ENCODE data around the gene NAP1L1.
A peak's percentile ranks its signal among the peaks of the same experiment; 100 is the strongest.

NAP1L1 gene

DNA sequence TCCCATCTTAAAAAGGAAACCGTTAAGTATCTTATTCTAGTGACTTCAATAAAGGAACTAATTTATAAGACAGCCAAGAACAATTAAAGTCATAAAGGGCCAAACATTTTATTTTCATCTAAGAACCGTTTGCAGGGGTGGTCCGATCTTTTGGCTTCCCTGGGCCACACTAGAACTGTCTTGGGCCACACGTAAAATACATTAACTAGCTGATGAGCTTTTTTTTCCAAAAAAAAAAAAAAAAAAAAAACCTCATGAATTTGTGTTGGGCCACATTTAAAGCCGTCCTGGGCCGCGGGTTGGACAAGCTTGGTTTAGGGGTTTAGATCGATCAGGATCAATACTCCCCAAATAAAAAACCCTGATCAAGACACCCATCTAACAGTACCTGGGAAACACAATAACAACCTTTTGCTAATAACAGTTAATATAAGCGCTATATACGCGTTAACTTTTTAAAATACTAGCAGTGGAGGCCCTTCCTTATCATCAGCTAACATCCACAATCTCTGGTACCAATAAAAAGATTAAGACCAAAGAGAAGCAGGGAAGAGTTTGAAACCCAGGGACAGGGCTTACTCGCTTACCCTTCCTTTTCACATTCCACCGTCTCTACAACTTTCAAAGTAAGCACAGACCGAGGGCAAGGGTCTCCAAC, 1.1 kb downstream of the NAP1L1 start:
- DNase-seq: peak in 1 of 2 experiments; percentile 47

GRCh38 chr12:76081909-76082308, 2.6 kb downstream of the NAP1L1 start:
- DNase-seq: no peak

DNA sequence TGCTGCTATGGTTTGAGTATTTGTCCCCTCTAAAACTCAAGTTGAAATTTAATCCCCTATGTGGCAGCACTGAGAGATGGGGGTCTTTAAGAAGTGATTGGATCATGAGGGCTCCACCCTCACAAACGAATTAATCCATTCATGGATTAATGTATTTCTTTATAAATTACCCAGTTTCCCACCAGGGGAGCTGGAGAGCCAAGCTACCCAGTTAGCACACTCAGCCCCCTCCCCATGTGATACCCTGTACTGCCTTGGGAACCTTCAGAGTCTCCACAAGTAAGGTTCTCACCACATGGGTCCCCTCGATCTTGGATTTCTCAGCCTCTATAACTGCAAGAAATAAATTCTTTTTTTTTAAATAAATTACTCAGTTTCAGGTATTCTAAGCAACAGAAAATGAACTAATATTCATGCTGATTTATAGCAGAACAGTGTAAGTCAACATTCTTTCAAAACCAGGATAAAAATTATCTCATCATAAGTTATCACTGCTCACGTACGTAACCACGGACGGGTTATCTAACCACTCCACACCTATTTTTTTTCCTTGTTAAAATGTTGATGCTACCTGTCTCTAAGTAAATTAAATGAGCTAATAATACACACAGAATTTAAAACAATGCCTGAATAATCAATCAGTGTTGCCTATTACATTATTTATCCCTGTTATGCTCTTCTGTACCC, 3.6 kb downstream of the NAP1L1 start:
- no peak for DNase-seq

GRCh38 chr12:76080017-76080728, 4.3 kb downstream of the NAP1L1 start:
- DNase-seq: no peak

- DNase-seq: no peak
Observed at GRCh38 chr12:76078748-76079147, 5.7 kb downstream of the NAP1L1 start.

GRCh38 chr12:76075448-76075847, 9.0 kb downstream of the NAP1L1 start:
- DNase-seq: no peak

DNA sequence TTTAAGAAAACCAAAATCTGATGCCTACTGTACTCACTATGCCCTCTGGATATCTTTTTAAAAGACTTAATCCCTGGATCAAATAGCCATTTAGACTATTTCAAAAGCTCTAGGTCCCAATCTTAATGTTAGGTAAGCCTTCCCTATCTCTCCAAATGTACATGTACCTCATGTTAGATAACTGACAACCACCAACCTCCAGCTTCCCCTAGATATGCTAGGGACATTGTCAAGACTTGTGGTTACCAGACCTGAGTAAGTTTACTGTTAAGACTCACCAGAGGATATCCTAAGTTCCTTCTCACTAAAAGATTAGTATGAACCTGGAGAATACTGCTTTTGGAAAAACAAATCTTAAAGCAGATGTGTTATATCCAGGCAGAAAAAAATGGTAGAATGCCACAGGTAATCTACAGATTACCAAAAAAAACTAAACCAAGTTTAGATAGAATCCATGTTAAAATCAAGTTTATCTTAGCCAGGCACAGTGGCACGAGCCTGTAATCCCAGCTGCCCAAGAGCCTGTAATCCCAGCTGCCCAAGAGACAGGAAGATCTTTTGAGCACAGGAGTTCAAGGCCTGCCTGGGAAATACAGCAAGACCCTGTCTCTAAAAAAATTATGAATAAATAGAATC, 9.7 kb downstream of the NAP1L1 start:
- no peak for DNase-seq

GRCh38 chr12:76073561-76073960, 10.9 kb downstream of the NAP1L1 start:
- no peak for DNase-seq

DNA sequence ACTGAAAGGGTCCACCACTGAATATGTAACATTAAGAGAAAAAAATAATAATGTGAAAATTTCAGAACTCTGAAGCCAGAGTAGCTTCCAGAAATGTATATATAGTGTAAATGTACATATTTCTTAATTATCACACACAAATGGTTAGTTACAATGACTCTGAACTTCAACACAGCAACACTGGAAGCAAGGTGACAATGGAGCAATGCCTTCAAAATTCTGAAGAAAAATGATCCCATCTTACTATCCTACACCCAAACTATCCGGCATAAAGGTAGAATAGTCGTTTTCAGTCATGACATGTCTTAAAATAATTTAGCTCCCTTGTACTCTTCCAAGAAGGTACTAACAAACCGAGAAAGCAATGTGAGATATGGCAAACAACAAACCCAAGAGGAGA, 11.9 kb downstream of the NAP1L1 start:
- DNase-seq: no peak

- no peak for DNase-seq
Observed at GRCh38 chr12:76069339-76069738, 15.1 kb downstream of the NAP1L1 start.

- no peak for DNase-seq
Observed at GRCh38 chr12:76065917-76066316, 18.6 kb downstream of the NAP1L1 start.

DNA sequence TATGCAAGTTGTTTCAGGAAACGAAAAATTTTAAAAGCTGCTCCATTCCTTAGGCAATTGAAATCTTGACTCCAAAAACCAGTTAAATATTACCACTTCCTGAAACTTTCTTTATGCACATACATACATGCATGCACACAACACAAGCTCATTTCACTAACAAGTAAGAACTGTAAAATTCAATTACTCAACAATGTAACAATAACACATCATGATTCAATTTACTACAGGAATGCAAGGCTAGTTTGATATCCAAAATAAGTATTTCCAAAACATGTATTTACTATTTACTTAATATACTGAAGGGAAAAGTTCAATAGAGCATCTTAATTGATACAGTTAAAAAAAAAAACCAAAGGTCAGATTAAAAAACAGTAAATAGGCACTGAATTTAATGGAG, 19.6 kb downstream of the NAP1L1 start:
- DNase-seq: no peak

DNA sequence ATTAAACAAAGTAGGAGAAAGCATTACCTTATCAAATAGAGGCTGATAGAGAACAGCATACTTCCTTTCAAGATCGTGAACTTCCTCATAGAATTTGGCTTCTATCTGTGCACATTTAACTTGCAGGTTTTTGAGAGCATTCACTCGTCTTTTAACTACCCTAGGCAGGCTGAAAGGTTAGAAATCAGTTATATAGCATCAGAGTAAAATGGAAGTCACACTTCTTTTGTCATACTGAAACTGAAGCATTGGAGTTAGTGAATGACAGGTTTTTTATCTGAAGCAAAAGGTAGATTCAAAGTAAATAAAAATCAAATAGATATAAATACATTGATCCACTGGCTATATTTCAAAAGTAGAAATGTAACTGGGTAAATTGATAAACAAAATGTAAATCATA, 24.4 kb downstream of the NAP1L1 start:
- no peak for DNase-seq

GRCh38 chr12:76057326-76057725, 27.2 kb downstream of the NAP1L1 start:
- no peak for DNase-seq

GRCh38 chr12:76055393-76055792, 29.1 kb downstream of the NAP1L1 start:
- DNase-seq: no peak

GRCh38 chr12:76049575-76050251, 34.8 kb downstream of the NAP1L1 start:
- no peak for DNase-seq

DNA sequence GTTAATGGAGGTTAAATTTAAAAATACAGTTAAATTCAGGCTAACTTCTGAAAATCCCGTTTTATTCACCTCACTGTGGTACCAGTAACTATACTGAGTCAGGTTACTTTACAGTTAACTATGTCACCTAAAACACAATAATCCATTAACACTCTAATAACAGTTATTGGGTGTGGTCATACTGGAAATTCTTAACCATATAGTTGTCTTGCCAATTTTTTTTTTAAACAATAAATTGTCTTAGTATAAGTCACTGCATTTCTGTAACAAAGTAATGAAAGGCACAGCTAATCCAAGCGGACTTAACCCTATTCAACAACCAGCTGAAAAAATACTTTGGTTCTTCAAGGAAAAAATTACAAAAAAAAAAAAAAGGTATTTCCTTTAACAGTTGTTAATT, 36.7 kb downstream of the NAP1L1 start:
- no peak for DNase-seq

DNA sequence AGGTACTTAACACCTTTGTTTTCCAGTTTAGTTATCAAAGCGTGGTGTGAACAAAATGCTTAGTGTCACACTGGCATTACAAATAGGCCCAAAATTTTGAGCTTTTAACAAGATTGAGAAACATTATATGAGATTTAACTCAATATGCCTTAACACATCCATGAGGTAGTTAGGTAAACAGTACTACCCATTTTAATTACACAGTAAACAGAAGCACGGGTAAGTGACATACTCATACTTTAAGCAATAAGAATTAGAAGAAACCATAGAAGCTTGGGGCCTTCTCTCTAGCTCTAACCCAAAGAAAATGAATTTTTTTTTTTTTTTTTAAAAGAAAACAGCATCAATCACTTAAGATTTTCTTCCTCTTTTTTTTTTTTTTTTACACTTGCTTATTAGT, 37.4 kb downstream of the NAP1L1 start:
- no peak for DNase-seq

GRCh38 chr12:76043377-76043776, 41.1 kb downstream of the NAP1L1 start:
- no peak for DNase-seq

DNA sequence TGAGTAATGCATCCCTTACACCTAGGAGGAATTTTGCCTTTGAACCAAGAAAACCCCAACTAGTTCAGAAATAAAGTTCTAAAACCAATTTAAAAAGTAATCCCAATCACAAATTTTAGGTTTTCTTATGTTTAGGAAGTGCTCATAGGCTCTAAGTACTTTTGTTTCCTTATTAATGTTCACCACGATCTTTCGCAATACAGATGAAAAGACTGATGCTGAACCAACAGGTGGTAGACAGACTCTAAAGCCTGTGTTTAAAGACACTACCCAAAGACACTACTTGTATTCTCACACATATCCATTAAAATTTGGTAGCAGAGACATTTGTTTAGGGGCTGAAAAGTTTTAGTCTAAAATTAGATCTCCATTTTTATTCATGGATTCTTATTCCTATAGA, 42.3 kb downstream of the NAP1L1 start:
- DNase-seq: peak; percentile 42 to 44

DNA sequence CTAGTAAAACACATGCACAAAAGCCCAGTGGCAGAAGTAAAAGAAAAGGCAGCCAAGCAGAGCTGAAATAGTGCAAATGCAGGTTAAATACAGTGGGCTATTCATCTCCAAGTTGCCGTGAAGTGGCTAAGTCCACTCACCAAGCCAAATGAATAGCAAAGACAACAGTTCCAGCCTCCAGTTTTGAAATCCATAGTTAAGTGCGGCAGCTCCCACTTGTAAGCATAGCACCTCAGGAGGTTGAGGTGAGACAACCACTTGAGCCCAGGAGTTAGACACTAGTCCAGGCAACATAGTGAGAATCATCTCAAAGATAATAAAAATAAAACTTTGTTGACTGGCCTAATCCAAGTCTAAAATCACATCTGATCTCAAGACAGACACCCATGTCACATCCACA, 43.1 kb downstream of the NAP1L1 start:
- no peak for DNase-seq

- DNase-seq: no peak
Observed at GRCh38 chr12:76040461-76040860, 44.0 kb downstream of the NAP1L1 start.

DNA sequence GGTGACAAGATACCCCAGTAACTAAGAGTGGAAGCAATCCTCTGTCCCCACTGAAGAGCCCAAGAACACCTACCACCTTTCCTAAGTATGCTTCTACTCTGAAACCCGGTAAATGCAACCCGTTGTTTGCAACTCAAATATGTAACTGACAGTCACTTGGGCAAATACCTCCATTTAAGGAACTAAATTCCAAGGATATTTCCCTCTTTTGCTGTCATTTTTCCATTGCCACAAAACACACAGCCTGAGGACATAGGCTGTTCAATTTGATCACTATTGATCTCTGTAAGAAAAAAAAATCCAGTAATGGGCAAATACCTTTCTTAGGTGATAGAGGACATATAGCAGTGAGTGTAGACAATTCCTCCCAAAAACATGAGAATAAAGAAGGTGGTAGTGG, 46.3 kb downstream of the NAP1L1 start:
- no peak for DNase-seq

All from AML-193 (cell line).